Smooth muscle cell (in vitro differentiated cells): ENCODE data around the gene SLC6A11. TPM values are rescaled to one million over a fixed set of nuclear protein-coding genes. Genes with fewer than 3 reads are reported as not detected.

ENCODE experiments used
- DNase-seq: peaks from one replicate; lab custom pipeline; 2025; ENCODE audit not compliant: unreplicated experiment; lab: John Stamatoyannopoulos, UW
- H2AFZ ChIP-seq: fragments of 200-600 bp; sonication (generic); 2 replicates; pipeline ENCODE4 v1.6.0; 2016; ENCODE audit warnings: antibody characterized with exemption, low read depth, mild to moderate bottlenecking
- H3F3A ChIP-seq: fragments of 200-600 bp; sonication (generic); 2 replicates; pipeline ENCODE4 v1.6.0; 2017; ENCODE audit warnings: antibody characterized with exemption, low read depth
- H3K27ac ChIP-seq: fragments of 200-600 bp; sonication (generic); 2 replicates; pipeline ENCODE4 v1.5.1; 2016; ENCODE audit warnings: low read depth, mild to moderate bottlenecking
- H3K27me3 ChIP-seq: fragments of 200-600 bp; sonication (generic); 2 replicates; pipeline ENCODE4 v1.6.1; 2016; ENCODE audit warnings: low read depth, mild to moderate bottlenecking
- H3K36me3 ChIP-seq: fragments of 200-600 bp; sonication (generic); 2 replicates; pipeline ENCODE4 v1.5.1; 2016; ENCODE audit warnings: low read depth
- H3K4me1 ChIP-seq: fragments of 200-600 bp; sonication (generic); 2 replicates; pipeline ENCODE4 v1.5.1; 2016; ENCODE audit warnings: low read depth
- H3K4me2 ChIP-seq: fragments of 200-600 bp; sonication (generic); 2 replicates; pipeline ENCODE4 v1.6.0; 2016; ENCODE audit warnings: mild to moderate bottlenecking
- H3K4me3 ChIP-seq: fragments of 200-600 bp; sonication (generic); 2 replicates; pipeline ENCODE4 v1.5.1; 2016; ENCODE audit warnings: mild to moderate bottlenecking
- H3K79me2 ChIP-seq: fragments of 200-600 bp; sonication (generic); 2 replicates; pipeline ENCODE4 v1.6.0; 2016; ENCODE audit warnings: low read depth, mild to moderate bottlenecking
- H3K9ac ChIP-seq: fragments of 200-600 bp; sonication (generic); 2 replicates; pipeline ENCODE4 v1.6.0; 2016; ENCODE audit warnings: low read depth
- H3K9me3 ChIP-seq: fragments of 200-600 bp; sonication (generic); replicated peaks from 2 replicates; pipeline ENCODE4 v1.5.1; 2016; ENCODE audit warnings: low read depth
- H4K20me1 ChIP-seq: fragments of 200-600 bp; sonication (generic); 2 replicates; pipeline ENCODE4 v1.6.0; 2016; ENCODE audit warnings: low read depth
- WGBS: methylation state at CpG from one replicate; pipeline ENCODE4 v1.1.7; 2016; ENCODE audit warnings: low lambda C conversion rate; 5-methylcytosine and 5-hydroxymethylcytosine counted together
- polyA plus RNA-seq: library from polyadenylated mRNA; unstranded; fragments of >200 nt; fragmentation: Nextera tagmentation; extraction: Ambion mirVana; gene quantifications from 2 replicates; pipeline ENCODE4 v1.2.1, GENCODE V29; 2016
- total RNA-seq: library from RNA; depleted of rRNA; stranded (reverse); fragments of >200 nt; gene quantifications from 2 replicates; pipeline ENCODE4 v1.2.3, GENCODE V29; 2014
- TF ChIP-seq, protein P1 (sequence below): fragments of 200-600 bp; sonication (generic); IDR thresholded peaks from 2 replicates; pipeline ENCODE4 v1.5.1; 2017; ENCODE audit warnings: borderline replicate concordance, mild to moderate bottlenecking, antibody characterized with exemption; ENCODE audit not compliant: insufficient read depth, poor library complexity, severe bottlenecking

The SLC6A11 gene
- total and polyA plus RNA-seq, 2 experiments from 2014 or later, result not detected

DNA sequence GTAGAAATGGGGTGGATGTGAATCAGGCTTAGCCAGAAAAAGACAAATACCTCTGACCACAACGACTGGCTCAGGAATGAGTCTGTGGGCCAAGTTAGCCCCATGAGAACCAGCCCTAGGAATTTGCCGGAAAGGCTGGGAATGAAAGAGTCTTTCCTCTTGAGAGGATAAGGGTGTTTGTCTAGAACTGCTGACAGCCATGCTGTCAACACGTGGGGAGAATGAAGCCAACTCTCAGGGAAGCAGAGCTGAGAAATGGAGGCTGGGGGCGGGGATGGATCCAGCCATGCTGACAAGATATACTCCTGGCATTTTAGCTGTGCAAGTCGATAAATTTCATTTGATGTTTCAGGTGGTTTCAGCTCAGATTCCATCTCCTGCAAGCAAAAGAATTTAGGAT is 165.9 kb downstream of the SLC6A11 start:
- DNase-seq, result no peak
- Histone ChIP-seq H3K79me2 (no peaks in the 10 kb centered on the region), H3K27ac (no peak overlapping the region), H3K36me3 (no peaks in the 10 kb centered on the region), H3F3A (no peaks in the 10 kb centered on the region), H3K4me1 (peaks cover 4% of the 10 kb centered on the region), H4K20me1 (no peaks in the 10 kb centered on the region), H3K9ac (no peak overlapping the region), H3K9me3 (no peaks in the 10 kb centered on the region), H2AFZ (no peak overlapping the region), H3K27me3 (peaks cover 15% of the 10 kb centered on the region), H3K4me2 (no peak overlapping the region), H3K4me3 (no peak overlapping the region)
- TF ChIP-seq, protein P1, sequence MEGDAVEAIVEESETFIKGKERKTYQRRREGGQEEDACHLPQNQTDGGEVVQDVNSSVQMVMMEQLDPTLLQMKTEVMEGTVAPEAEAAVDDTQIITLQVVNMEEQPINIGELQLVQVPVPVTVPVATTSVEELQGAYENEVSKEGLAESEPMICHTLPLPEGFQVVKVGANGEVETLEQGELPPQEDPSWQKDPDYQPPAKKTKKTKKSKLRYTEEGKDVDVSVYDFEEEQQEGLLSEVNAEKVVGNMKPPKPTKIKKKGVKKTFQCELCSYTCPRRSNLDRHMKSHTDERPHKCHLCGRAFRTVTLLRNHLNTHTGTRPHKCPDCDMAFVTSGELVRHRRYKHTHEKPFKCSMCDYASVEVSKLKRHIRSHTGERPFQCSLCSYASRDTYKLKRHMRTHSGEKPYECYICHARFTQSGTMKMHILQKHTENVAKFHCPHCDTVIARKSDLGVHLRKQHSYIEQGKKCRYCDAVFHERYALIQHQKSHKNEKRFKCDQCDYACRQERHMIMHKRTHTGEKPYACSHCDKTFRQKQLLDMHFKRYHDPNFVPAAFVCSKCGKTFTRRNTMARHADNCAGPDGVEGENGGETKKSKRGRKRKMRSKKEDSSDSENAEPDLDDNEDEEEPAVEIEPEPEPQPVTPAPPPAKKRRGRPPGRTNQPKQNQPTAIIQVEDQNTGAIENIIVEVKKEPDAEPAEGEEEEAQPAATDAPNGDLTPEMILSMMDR, result no peak
- WGBS, result 58% methylated on average over 5 of the region's 5 CpGs

DNA sequence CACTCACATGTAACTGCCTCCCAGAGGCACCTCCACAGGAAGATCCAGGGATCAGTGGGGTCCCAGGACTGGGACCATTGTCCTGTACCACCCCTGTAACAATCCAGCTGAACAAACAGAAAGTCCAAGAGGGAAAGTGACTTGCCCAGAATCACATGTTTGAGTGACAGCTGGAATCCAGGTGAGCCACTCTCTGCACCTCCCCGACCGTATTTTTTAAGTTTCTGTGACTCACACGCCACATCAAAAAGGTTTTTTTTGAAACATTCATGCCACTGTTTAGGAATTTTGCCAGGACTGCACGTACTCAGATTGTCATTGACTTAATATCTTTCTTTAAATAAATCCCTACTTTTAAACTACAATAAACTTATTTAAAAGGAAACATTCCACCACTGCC is 166.8 kb downstream of the SLC6A11 start:
- WGBS, result 46% methylated on average over 4 of the region's 4 CpGs
- peaks cover 4% of the 10 kb centered on the region for H3K4me1 ChIP-seq
- TF ChIP-seq, protein P1, result no peak
- DNase-seq, result no peak
- peaks cover 15% of the 10 kb centered on the region for H3K27me3 ChIP-seq
- peak overlapping the region; percentile 68 for H3K4me2 ChIP-seq
- no peak overlapping the region for H2AFZ ChIP-seq
- no peaks in the 10 kb centered on the region for H3K9me3 ChIP-seq
- peak overlapping the region; percentile 31 for H3K27ac ChIP-seq
- no peaks in the 10 kb centered on the region for H3K36me3 ChIP-seq
- H3K79me2 ChIP-seq, result no peaks in the 10 kb centered on the region
- peak overlapping the region; percentile 12 for H3K4me3 ChIP-seq
- no peaks in the 10 kb centered on the region for H3F3A ChIP-seq
- no peaks in the 10 kb centered on the region for H4K20me1 ChIP-seq
- no peak overlapping the region for H3K9ac ChIP-seq

DNA sequence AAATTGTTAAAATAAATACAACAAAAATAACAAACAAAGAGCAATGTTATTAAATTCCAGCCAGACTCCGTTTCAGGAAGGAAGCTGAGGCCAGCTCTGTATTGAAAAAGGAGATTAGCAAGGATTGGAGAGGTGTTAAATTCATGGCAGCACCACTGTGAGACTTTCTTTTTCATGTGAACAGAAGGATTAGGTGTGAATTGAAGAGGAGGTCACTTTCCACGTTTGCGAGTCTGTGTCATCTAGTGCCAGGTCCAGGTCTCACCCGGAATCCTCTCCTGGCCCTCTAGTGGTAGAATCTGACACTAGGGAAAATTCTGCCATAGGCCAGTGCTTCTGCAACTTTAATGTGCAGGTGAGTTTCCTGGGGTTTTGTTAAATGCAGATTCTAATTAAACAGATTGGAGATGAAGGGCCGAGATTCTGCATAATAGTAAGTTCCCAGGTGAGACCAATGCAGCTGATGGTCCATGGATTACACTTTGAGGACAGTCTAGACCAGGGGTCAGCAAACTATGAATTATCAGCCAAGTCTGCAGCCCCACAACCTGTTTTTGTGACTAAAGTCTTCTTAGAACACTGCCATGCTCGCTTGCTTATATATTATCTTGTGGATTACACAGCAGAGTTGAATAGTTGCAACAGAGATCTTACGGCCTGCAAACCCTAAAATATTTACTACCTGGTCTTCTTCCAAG is 167.3 kb downstream of the SLC6A11 start:
- 24% methylated on average over 7 of the region's 7 CpGs for WGBS
- H3K4me3 ChIP-seq, result peak overlapping the region; percentile 12
- no peaks in the 10 kb centered on the region for H4K20me1 ChIP-seq
- no peaks in the 10 kb centered on the region for H3F3A ChIP-seq
- no peaks in the 10 kb centered on the region for H3K9me3 ChIP-seq
- peaks cover 15% of the 10 kb centered on the region for H3K27me3 ChIP-seq
- no peak overlapping the region for H2AFZ ChIP-seq
- TF ChIP-seq, protein P1, result peak; percentile 73
- no peak overlapping the region for H3K9ac ChIP-seq
- peaks cover 4% of the 10 kb centered on the region for H3K4me1 ChIP-seq
- DNase-seq, result no peak
- no peaks in the 10 kb centered on the region for H3K79me2 ChIP-seq
- H3K27ac ChIP-seq, result peak overlapping the region; percentile 31
- H3K36me3 ChIP-seq, result no peaks in the 10 kb centered on the region
- H3K4me2 ChIP-seq, result peak overlapping the region; percentile 68

DNA sequence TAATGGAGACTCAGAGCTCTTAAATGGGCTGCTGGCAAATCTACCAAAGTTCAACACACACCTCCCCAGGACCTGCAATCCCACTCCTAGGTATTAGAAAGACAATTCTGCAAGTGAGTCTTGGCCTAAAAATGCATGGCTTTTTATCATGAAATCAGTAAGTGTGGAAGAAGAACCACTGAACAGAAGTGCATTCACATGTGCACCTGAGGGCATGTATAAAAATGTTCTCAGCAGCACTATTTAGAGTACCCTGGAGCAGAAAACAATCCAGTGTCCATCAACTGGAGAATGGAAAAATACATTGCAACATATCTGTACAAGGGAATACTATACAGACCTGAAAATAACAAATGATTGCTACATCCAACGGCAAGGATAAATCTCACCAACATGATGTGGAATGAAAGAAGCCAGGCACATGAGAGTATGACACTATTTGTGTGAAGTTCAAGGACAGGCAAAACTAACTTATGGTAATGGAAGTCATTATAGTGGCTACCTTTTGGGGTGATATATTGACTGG is 168.4 kb downstream of the SLC6A11 start:
- Histone ChIP-seq H3K79me2 (no peaks in the 10 kb centered on the region), H3F3A (no peaks in the 10 kb centered on the region), H3K4me3 (no peak overlapping the region), H4K20me1 (no peaks in the 10 kb centered on the region), H3K27me3 (peaks cover 18% of the 10 kb centered on the region), H3K4me1 (peaks cover 4% of the 10 kb centered on the region), H3K36me3 (no peaks in the 10 kb centered on the region), H2AFZ (no peak overlapping the region), H3K9ac (no peak overlapping the region), H3K27ac (no peak overlapping the region), H3K4me2 (no peak overlapping the region), H3K9me3 (no peaks in the 10 kb centered on the region)
- WGBS, result 79% methylated on average over 1 of the region's 1 CpG
- TF ChIP-seq, protein P1, result no peak
- DNase-seq, result no peak
